ENCODE results near the gene CIC.

CIC gene

DNA sequence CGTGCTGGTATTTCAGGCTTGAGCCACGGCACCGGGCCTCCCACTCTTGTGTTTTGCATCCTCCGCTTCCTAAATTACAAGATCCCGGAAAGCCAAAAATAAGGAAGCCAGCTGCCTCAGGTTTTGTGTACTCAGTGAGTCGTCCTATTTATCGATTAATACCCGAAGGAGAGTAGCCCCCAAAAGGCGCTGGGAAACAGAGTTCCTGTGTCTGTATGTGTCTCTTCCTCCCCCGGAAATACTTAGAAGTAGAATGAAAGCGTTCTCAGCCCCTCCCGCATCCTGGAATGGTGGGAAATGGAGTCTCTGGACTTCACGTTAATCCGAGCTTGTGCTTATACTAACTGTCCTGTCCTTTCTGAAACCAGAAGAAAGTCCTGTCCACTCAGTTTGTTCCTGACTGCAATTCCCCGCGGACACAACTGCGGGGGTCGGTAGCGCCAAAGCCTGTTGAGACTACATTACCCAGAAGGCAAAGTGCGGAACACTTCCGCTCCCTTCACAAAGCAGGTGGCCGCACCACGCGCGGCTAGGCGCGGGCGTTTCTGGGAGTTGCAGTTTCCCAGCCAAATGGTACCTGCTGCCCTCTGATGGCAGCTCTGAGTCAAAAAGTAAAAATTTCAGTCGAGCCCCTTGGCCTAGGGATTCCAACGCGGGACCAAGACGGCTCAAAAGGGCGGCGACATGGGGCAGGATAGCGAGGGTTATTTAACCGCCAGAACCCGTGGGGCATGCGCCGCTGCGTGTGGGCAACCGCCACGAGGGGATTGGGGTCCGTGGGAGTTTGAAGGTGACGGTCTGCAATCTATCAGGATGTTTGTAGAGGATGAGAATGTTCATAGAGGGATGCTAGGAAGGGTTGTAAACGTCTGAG is 24.5 kb upstream of the CIC start:
- DNase-seq (ENCODE audit: low read depth): peak; percentile 86

DNA sequence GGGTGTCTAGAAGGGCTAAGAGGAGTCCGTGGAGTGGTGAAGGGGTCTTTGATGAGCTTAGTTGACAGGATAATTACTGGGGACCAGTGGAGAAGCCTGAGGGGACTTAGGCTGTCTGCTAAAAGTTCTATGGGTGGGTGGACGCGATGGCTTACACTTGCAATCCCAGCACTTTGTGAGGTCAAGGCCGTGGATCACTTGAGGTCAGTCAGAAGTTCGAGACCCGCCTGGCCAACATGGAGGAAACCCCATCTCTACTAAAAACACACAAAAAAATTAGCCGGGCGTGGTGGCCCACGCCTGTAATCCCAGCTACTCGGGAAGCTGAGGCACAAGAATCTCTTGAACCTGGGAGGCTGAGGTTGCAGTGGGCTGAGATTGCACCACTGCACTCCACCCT is 23.8 kb upstream of the CIC start:
- no peak for DNase-seq (ENCODE audit: low read depth)

DNA sequence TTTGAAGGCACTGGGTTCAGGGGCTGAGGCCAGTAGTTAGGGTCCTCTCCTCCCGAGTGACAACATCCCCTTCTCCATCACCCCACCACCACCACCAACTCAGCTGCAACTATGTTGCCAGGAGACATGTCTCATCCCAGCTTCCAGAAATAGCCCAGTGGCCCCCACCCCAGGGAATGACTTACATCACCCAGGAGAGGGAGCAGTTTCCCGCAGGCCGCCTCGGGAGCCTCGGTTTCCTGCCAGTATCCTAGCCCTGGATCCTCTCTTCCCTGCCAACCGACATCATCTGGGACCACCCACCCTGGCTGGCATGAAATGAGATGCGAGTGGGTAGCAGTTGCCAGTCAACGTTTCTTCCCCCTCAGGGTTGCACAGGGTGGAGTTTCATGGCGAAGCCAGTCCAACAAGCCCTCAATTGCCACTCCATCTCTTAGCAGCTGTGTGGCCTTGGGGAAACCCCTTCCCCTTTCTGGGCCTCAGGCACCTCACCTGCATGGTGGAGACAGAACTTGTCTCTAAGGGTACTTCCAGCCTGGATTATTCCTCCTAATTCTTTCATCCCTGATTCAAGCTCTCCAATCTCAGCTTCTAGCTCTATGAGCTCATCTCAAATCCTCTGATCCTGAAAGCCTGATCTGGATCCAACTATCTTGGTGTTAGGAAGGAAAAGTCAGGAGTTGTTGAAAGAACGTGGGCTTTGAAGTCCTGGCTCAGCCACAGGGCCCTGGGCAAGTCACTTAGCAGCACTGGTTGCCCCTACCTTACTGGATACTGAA is 22.7 kb upstream of the CIC start:
- no peak for DNase-seq (ENCODE audit: low read depth)

DNA sequence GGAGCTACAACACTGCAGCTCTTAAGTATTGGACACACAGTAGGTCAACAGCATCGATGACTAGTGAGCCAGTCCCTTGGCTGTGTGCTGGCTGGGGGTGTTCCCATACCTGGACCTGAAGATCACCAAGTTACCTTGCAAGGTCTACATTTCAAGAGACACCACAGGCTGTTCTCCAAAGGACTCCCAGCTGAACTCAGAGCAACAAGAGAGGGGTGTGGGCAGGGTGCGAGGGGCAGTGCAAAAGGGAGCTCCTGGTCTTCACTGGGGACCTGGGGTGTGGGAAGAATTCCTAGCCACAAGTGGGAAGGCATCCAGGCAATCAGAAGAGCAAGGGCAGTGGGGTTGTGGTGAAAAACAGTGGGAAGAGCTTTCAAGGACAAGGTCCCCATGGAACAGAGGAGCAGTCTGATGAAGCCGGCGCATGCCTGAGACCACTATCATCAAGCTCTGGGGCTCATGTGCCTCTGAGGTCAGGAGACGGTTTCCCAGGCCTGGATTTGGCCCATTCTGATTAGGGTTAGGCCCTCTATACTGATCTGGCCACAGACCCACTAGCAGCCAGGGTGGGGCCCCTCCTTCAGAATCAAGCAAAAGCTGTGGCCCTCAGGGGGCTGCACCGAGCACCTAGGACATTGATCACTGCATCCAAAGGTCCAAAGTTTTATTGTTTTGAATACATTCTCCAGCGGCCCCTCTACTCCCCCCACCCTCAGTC is 22.0 kb upstream of the CIC start:
- DNase-seq (ENCODE audit: low read depth): no peak

DNA sequence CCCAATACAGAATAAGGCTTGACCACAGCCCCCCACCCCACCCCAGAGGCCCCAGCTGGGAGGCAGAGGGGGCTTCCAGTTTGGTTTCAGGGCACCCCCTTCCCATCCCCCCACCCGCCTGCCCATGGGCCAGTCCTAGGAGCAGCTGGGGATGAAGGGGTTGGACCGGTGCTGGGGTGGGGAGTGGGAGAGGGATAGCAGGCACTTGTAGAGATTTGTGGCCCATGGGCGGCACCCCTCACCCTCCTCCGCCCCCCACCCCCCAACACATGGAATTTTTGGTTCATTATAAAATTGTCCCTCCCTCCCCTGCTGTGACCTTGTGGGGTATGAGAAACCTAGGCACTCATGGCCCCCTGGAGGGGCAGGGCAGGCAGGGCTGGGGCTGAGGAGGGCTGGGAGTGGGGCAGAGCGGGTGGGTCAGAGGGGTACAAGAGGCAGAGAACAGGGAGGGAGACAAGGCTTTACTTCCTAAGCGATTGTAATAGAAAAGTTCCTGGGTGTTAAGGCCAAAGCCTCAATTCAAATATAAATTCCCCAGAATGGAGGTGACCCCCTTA is 21.3 kb upstream of the CIC start:
- DNase-seq (ENCODE audit: low read depth): no peak

DNA sequence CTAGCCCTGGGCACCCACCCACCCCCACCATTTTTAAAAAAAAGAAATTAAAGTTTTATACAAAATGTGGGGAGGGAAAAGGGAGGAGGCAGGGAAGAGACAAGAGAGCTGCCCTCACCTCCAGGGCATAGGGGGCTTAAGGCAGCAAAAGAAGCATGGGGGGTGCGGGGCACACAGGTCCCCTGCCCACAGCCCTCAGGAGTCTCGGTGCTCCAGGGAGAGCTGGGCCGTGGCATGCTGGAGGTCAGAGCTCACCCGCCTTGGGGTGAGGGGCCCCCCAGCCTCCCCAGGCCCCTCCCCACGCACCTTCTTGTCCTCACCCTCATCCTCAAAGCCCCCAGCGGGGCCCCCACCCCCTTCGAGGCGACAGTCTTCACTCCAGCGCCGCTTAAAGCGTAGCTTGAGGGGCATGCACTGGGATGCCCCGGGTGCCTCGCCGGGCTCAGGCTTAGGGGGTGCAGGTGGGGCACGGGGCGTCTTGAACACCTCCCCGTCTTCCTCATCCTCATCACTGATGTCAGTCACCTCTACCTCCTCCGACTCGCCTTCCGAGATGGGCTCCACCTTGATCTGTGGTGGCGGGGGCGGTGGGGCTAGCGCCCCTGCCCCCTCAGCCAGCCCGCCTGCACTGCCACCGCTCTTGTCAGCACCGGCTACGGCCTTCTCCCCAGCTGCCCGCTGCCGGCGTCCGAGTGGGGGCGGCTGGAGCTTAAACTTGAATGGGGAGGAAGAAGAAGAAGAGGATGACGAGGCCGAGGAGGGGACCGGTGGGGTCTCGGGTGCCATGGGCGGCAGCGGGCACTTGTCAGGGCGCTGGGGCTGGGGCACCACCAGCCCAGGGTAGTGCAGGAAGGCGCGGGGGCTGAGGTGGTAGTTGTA is 20.5 kb upstream of the CIC start:
- DNase-seq (ENCODE audit: low read depth): no peak

DNA sequence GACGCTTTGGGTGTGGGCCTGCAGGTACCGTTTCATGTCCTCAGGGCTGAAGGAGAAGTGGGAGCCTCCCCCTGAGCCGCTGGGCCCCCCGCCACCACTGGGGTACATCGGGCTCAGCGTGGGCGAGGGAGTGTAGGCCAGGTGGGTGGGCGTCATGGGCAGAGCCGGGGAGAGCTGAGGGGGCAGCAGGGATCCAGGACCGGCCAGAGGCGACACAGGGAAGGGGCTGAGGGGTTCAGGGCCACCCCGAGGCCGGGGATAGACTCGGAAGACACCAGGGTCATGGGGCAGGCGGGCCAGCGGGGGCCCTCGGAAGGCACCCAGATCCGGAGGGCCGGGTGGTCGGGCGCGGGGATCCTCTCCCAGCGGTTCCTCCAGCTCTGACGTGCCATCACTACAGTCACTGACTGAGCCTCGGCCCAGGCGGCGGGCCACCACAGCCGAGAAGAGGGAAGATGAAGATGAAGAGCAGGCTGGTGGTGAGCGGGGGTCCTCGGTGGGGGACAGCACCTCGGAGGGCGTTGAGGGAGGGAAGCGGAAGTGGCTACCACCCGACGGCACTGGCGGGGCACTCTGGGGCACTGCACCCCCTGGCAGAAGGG is 19.8 kb upstream of the CIC start:
- DNase-seq (ENCODE audit: low read depth): no peak

DNA sequence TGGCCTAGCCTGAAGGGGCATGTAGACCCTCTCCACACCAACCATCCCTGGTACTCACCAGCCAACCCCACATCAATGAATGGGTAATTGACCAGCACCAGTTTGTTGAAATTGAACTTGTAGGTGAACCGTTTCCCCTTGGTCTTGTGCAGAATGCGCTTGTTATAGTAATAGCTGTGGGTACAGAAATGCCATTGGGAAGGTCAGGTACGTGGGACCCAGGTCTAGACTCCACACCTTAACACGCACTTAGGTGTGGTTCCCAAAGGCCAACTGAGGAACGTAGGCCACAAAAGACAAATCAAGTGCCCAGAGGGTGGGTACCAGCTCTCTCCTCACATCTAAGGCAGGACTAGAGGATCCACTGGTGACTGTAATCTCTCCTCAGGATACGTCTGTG is 19.3 kb upstream of the CIC start:
- no peak for DNase-seq (ENCODE audit: low read depth)

DNA sequence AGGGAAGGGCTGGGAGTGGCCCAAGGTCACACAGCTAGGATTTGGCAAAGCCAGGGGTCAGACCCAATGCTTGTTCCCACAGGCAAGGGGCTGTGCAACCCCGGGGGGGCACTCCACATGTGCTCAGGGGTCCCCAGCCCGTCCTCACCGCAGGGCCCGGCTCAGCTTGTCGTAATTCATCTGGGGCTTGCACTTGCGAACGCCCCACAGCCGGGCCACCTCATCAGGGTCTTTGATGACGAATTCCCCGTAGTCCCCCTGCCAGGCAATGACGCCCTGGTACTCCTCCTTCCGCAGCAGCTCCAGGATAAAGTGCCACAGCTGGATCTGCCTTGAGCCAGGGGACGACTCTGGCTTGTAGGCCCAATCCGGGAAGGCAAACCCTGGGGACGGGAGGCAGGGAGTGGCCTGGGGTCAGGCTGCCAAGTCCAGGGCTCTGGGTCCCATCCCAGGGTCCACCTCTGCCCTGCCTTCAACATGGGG is 18.8 kb upstream of the CIC start:
- DNase-seq (ENCODE audit: low read depth): no peak

DNA sequence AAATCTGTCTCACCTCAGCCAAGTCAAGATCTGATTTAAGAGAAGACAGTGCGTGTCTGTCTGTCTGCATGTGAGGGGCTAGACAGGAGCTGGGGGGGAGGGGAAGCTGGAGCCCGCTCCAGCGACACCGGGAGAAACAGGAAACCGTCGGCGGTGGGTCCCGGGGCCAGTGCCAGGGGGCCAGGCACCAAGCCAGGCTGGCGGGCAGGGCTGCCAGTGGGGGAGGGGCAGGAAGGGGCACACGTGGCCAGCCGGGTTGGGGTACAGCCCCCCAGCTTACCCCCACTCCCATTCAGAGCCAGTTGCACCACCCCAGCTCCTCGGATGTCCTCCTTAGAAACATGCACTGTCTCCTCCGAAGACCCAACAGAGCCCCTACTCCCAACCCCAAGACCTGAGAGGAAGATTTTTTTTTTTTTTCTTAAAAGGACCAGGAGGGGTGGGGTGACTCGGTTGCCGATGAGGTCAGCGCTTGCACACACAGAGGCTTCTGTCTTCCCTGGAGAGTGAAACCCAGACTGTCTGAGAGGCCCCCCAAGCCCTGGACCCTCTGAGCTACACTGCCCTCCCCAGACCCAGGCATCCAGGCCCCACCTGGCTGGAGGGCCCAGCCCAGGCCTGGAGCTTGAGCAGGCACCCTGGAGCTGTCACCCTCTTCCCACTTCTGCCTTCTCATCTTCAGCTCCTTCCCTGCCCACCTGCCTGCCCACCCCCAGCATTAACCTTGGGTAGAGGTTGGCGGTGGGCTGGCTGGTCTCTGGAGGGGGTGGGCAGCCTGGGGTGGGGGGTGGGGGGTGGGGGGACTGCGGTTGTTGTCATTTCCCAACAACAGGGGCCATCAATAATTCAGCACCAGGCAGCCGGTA is 18.2 kb upstream of the CIC start:
- no peak for DNase-seq (ENCODE audit: low read depth)

DNA sequence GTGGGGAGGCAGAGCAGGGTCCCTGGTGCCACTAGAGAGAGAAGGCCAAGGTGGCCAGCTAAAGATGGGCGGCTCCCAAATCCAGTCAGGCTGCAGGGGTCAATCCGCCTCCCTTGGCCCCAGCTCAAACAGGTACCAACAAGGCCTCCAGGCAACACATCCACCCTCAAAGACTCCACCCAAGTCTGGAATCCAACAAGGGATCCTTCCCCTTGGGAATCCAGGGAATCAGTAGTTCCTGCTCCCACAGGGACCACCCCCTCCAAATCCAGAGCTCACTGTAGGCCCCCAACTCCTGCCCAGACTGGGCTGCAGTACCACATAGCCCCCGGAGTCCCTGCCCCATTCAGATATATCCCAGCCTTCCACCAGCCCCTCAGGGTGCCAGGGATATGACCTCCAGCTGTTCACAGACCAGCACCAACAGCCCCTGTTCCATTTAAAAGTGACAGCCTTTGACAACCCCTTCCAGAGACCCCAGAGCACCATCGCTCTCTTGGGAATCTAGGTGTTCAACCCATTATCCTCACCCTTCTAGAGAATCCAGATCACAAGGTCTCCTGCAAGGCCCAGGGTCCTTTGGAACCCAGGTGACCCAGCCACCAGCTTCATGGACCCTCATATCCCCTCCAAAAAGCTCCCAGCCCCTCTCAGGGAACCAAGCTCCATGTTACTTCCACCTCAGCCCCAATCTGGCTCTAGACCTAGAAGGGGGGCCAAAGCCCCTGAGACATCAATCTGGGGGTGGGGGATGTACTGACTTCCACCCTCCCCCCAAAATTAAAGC is 17.3 kb upstream of the CIC start:
- no peak for DNase-seq (ENCODE audit: low read depth)

DNA sequence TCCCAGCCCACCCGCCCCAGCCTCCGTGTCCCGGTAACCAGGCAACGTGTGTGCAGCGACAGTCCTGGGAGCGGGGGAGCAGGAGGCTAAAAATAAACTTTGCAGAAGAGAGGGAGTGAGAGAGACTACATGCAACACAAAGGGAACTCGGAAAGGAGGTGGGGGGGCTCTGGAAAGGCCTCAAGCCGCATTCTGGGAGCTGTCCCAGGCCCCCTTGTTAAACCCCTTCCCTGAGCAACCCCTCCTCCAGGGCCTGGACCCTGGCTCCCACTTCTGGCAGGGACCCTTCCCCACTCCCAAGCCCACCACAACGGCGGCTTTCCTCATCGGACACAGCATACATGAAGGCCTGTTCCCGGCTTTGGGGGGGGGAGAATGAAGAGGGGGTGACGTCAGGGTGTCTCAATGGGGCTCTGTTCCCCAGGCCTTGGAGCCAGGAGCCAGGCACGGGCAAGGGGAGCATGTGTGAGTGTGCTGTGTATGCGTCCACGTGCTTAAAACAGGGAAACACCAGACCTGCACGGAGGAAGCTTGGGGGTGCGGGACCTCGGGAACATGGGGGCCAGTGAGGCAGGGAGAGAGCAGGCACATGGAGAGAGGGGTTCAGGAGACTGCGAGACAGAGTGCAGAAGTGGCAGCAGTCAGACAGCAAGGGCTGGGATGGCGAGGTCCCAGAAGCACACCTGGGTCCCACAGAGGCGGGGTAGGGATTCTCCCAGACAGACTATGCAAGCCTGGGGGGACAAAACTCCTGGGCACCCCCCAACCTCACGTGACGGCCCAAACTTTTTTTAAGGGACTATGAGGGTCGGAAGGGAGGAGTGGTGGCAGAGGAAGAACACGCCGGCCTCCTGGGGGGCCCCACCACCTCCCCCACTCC is 16.4 kb upstream of the CIC start:
- no peak for DNase-seq (ENCODE audit: low read depth)

DNA sequence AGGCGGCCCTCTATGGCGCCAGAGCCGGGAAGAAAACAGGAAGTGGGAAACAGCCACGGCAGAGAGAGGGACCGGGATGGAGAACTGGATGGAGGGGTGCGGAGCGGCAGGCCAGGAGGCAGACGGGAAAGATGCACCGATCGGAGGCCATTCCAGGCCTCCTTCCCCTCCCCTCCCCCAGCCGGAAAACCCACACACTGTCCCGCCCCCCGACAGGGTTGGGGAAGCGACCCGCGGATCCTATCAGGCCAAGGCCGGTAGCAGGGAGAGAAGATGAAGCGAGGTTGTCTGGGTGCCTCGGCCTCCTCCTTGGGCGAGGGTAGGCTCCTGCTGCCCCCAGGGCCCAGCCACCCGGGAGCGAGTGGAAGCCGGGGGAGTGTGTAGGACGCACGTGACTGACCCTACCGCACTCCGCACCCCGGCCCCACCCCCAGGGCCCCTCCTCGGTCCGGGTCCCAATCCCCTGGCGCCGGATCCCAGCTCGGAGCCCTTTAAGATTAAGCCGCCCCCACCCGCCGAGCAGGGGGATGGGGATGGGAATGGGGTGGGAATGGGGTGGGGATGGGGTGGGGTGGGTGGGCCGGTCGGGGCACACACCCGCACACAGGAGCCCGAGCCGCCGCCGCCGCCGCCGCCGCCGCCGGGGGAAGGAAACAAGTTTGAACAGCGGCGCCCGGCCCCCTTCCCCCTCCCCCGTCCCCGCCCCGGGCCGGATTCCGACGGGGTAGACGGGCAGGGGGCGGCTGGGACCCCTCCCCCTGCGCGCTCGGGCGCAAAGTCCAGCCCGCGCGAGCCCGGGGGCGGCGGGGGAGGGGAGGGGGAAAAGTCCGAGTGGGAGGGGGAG is 15.6 kb upstream of the CIC start:
- DNase-seq (ENCODE audit: low read depth): no peak

DNA sequence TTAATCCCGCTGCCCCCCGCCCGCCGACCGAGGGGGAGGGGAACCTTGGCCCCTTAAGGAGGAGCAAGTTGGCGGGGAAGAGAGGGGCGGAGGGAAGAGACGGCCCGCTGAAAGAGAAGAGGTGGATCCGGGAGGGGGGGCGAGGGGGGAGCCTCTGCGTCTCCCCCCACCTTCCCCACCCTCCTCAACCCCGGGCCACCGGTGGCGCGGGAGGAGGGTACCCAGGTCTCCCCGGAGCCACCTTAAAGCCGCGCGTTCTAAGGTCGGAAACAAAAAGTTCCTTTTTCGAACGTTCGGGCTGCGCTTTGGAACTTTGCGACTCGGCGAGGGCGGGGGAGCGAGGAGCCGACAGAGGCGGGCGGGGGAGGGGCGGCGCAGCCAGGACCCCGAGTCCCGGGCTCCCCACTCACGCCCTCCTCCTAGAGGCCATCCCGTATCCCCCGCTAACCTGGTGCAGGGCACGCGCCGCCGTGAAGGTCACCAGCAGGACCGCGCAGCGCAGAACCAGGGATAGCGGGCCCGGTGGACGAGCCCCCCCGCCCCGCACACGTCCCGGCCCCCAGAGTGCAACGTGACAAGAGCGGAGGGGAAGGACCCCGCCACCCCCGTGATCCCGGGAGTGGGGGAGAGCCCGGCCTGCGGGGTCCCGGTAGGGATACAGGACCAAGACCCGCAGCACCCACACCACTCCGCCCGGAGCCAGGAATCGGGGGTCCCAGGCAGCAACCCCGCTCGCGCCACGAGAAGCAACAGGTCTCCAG is 14.8 kb upstream of the CIC start:
- no peak for DNase-seq (ENCODE audit: low read depth)

DNA sequence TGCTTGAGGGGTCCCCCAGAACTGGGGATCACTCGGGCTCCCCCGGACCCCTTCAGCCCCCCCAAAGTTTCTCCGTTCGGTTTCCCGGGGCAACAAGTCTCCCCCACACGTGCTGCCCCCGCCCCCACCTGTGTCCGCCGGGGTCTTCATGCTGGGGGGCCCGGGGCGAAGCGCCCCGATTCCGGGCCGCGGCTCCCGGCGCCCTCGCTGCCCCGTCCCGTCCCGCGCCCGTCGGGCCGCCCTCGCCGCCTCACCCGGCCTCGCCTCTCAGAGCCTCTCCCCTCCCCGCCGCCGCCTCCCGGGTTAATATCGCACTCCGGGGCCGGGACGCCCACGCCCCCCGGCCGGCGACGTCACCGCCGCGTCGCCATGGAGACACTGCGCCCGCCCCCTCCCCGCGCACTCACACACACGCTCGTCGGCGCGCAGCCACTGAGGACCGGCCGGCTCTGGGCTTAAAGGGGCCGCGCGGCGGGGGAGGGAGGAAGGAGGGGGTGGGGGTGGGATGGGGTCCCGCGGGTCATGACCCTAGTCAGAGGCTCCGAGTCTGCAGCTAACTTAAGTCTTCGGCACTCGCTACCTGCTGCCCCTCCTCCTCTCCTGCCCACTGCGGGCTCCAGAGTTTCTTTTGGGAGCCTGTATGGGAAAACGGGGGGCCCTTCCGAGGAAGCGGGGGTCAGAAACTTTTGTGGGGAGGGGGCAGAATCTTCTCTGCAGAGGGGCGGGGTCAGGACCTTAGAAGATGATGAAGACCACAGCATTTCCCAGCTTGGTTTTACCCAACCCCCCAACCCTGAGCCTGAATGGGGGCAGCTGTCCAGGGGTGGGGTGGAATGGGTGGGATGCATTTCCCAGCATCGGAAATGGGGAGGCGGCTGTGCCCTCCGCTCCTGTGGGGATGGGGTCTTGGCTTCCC is 13.9 kb upstream of the CIC start, which contains the start of gene ERF:
Gene ERF, minus strand, starts transcription at position 279 of the 916 bp plus-strand sequence. Its CDS starts 129 bp downstream, at position 150.
- DNase-seq (ENCODE audit: low read depth): no peak

Measured in HS-5 (cell line).